ENCODE results near the gene SLC35F1.
"Not testable (repeated sequence)": the region's sequence is repeated elsewhere in the genome, so short reads cannot be mapped to it uniquely, and the experiment has no call there.

SLC35F1 gene

GRCh38 chr6:117906958-117907600, at the start of gene SLC35F1:
TSS of gene SLC35F1 (plus strand) at chr6:117907264.
- DNase-seq: no peak

- not testable (repeated sequence) for DNase-seq
Observed at GRCh38 chr6:117858601-117859000, 48.5 kb upstream of the SLC35F1 start.

- no peak for DNase-seq
Observed at GRCh38 chr6:117861545-117861944, 45.5 kb upstream of the SLC35F1 start.

GRCh38 chr6:117866561-117866960, 40.5 kb upstream of the SLC35F1 start:
- no peak for DNase-seq

- DNase-seq: no peak
Observed at GRCh38 chr6:117870486-117871242, 36.4 kb upstream of the SLC35F1 start.

- no peak for DNase-seq
Observed at GRCh38 chr6:117880824-117881223, 26.2 kb upstream of the SLC35F1 start.

GRCh38 chr6:117890172-117890571, 16.9 kb upstream of the SLC35F1 start:
- no peak for DNase-seq

- DNase-seq: no peak
Observed at GRCh38 chr6:117906507-117906957, 532 bp upstream of the SLC35F1 start.

GRCh38 chr6:117907601-117908245, 659 bp downstream of the SLC35F1 start:
- DNase-seq: no peak

GRCh38 chr6:117908246-117909068, 1.4 kb downstream of the SLC35F1 start:
- no peak for DNase-seq

GRCh38 chr6:117909638-117910037, 2.6 kb downstream of the SLC35F1 start:
- DNase-seq: no peak

- no peak for DNase-seq
Observed at GRCh38 chr6:117910549-117910948, 3.5 kb downstream of the SLC35F1 start.

GRCh38 chr6:117911150-117911549, 4.1 kb downstream of the SLC35F1 start:
- no peak for DNase-seq

GRCh38 chr6:117911660-117912059, 4.6 kb downstream of the SLC35F1 start:
- DNase-seq: no peak

- no peak for DNase-seq
Observed at GRCh38 chr6:117915846-117916245, 8.8 kb downstream of the SLC35F1 start.

- no peak for DNase-seq
Observed at GRCh38 chr6:117916483-117916882, 9.4 kb downstream of the SLC35F1 start.

GRCh38 chr6:117917176-117917575, 10.1 kb downstream of the SLC35F1 start:
- DNase-seq: no peak

GRCh38 chr6:117918454-117918853, 11.4 kb downstream of the SLC35F1 start:
- DNase-seq: no peak

GRCh38 chr6:117919275-117919674, 12.2 kb downstream of the SLC35F1 start:
- DNase-seq: no peak

- DNase-seq: no peak
Observed at GRCh38 chr6:117919775-117920729, 13.0 kb downstream of the SLC35F1 start.

GRCh38 chr6:117924690-117925089, 17.6 kb downstream of the SLC35F1 start:
- no peak for DNase-seq

- DNase-seq: no peak
Observed at GRCh38 chr6:117927866-117928265, 20.8 kb downstream of the SLC35F1 start.

Measured in AML-193 (cell line).